Ovary (tissue), 3 donors: Measurements from ENCODE around the gene FNBP1.

Experiments
- EP300 ChIP-seq: sonication (generic); formaldehyde crosslinking; IDR thresholded peaks from one replicate; pipeline ENCODE4 v1.6.1; 2017; ENCODE audit warnings: antibody characterized with exemption
- POLR2A ChIP-seq: fragments of 450-650 bp; IDR thresholded peaks from one replicate; pipeline ENCODE4 v1.6.1; 2017; ENCODE audit warnings: antibody characterized with exemption, mild to moderate bottlenecking, moderate library complexity
- TF ChIP-seq, protein P1 (sequence below), 3 donors: fragments of 450-650 bp in 2 of 3; fragments of 200-600 bp in 1 of 3; IDR thresholded peaks; one replicate each; pipeline versions ENCODE4 v1.5.1 to v1.8.0; 2016 to 2022; ENCODE audit warnings: antibody characterized with exemption in 3 of 3, mild to moderate bottlenecking in 1 of 3
- donor health status: DM: no; HTN: no; CAD: no.

DNA sequence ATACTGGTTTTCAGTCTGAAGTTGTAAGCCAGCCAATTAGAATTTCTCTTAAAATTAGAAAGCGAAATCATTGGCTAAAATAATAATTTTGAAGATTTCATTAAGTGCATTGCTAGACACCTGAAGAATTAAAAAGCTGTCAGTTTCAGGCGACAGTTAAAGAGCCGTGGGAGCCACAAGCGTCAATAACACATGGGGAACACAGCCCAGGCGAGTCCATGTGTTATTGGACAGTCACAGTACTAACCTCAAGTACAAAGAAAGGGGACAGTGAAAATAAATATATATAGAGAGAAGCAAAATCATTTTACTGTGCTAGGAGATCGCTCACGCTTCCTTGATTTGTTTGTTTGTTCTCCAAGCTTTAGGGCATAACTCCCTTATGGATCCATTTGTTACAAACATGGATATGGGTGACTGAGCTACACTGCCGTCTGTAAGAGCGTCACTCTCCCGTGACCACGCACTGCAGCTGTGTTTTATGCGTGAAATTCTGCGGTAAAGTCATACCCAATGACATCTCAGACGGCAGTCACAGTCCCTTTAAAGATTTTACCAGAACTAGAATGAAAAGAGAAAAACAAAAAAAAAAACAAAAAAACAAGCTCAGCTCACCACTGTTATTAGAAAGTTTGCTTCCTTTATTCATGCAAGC lies 124.6 kb downstream of the FNBP1 start:
- TF ChIP-seq, protein P1, sequence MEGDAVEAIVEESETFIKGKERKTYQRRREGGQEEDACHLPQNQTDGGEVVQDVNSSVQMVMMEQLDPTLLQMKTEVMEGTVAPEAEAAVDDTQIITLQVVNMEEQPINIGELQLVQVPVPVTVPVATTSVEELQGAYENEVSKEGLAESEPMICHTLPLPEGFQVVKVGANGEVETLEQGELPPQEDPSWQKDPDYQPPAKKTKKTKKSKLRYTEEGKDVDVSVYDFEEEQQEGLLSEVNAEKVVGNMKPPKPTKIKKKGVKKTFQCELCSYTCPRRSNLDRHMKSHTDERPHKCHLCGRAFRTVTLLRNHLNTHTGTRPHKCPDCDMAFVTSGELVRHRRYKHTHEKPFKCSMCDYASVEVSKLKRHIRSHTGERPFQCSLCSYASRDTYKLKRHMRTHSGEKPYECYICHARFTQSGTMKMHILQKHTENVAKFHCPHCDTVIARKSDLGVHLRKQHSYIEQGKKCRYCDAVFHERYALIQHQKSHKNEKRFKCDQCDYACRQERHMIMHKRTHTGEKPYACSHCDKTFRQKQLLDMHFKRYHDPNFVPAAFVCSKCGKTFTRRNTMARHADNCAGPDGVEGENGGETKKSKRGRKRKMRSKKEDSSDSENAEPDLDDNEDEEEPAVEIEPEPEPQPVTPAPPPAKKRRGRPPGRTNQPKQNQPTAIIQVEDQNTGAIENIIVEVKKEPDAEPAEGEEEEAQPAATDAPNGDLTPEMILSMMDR (IDR thresholded peaks at IDR 0.05): no peak
- TF ChIP-seq EP300: no peak
- TF ChIP-seq POLR2A: no peak
